ENCODE results near the gene RTTN.
"Not testable (repeated sequence)": the region's sequence is repeated elsewhere in the genome, so short reads cannot be mapped to it uniquely, and the experiment has no call there.

- TF ChIP-seq EZH2 (IDR thresholded peaks at IDR 0.05; ENCODE audit: low read depth); CTCF (conservative IDR thresholded peaks at IDR 0.05): not testable (repeated sequence)
These were observed 44.4 kb upstream of the RTTN start for GRCh38 chr18:70249861-70250260.

Data from PC-9 (cell line).